Glomerular visceral epithelial cell (primary cell): Measurements from ENCODE around the gene OTOP1.
"Not testable (repeated sequence)": the region's sequence is repeated elsewhere in the genome, so short reads cannot be mapped to it uniquely, and the experiment has no call there.

ENCODE experiments used
- DNase-seq: peaks from one replicate; pipeline ENCODE4 v3.0.0-alpha.2; 2016; ENCODE audit errors: extremely low spot score

Gene OTOP1

DNA sequence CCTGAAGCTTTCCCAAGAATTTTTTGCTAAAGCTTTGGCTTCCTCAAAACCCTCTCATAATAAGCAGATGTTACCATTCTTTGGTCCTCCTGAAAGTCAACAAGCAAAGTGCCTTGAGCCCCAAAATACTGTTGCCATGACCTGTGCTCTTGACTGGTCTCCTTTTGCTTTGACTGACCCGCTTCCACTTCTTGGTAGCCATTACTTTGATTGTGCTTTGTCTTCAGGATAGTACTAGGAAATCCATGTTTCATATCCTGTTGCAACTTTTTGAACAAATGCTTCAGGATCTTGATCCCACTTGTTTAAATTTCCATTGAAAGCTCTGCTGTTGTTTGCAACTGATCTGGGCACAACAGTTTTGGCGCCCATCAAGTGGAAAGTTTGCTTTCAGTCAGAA lies 6.9 kb upstream of the OTOP1 start:
- no peak for DNase-seq

- no peak for DNase-seq
Observed at GRCh38 chr4:4228356-4228668, 1.6 kb upstream of the OTOP1 start.

GRCh38 chr4:4227510-4228355 lies 1.0 kb upstream of the OTOP1 start:
- DNase-seq: no peak

GRCh38 chr4:4225915-4226605 lies 669 bp downstream of the OTOP1 start:
- DNase-seq: peak; percentile 16

- DNase-seq: no peak
Observed at GRCh38 chr4:4217113-4217512, 9.6 kb downstream of the OTOP1 start.

GRCh38 chr4:4216648-4217047 lies 10.1 kb downstream of the OTOP1 start:
- peak; percentile 37 for DNase-seq

DNA sequence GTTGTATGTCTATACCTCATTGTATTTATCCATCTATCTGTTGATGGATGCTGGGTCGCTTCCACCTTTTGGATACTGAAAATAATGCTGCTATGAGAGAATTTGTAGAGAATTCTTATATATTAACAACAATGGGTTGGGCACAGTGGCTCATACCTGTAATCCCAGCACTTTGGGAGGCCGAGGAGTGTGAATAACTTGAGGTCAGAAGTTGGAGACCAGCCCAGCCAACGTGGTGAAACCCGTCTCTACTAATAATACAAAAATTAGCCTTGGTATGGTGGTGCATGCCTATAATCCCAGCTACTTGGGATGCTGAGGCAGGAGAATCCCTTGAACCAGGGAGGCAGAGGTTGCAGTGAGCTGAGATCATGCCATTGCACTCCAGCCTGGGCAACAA lies 13.1 kb downstream of the OTOP1 start:
- DNase-seq: not testable (repeated sequence)

DNA sequence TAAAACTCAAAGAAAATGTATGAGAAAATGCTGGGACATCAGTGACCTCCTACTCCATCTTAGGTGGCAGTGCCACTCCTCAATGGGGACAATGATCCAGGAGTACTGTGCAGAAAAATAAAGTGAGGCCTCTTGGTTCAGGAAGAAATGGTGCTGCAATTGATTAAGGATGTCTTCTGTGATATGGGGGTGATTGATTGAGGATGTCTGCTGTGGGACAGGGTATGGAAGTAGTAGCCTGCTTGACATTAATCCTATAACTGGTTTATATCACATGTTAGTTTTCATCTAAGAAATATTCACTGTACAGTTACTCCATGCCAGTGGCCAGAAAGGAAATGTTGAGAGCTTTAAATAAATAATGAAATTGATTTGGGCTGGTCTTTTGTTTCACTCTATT lies 20.5 kb downstream of the OTOP1 start:
- DNase-seq: no peak

DNA sequence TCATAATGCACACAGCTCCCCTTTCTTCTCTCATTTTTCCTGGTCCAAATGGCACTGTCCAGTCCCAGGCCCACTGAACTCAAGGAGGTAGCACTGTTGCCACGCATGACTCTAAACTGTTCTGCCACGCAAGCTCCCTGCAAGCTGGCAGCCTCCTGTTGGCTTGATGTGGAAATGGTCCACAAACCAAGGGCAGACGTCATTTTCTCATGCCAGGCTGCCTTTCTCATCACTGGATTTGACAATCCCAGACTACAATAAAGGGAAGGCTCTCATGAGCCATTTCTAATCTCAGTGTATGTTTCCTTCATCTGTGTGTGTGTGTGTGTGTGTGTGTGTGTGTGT lies 22.4 kb downstream of the OTOP1 start:
- no peak for DNase-seq

DNA sequence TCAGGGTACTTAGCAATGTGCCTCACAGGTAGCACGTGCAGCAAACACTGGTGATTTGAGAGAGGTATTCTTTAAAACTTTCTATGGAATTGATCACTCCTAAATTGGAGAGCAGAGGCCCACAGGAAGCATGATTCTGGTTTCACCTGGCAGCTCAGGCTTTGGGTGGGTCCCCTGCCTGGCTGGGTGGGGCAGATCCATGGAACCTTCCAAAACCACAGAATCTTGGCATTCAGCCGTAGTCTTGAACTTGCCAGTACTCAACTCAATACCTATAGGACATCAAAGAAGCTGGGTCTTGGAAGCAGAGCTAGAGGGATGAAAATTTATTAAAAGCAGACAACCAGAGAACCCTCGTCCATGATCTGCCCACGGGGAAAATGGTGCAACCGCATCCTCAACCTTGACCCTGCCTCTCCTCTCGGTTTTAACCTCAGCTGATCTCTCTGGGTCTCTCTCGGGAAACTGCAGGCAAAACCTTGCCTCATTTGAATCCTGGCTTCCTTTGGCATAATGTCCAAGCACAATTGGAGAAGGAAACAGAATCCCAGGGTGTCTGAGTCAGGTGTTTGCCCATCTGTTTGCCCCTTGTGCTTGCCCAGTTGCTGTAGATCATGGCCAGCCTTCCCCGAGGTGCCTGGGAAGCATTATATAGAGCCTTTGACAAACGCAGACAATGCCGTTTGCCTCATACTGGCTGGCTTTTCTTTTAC lies 22.9 kb downstream of the OTOP1 start:
- no peak for DNase-seq

DNA sequence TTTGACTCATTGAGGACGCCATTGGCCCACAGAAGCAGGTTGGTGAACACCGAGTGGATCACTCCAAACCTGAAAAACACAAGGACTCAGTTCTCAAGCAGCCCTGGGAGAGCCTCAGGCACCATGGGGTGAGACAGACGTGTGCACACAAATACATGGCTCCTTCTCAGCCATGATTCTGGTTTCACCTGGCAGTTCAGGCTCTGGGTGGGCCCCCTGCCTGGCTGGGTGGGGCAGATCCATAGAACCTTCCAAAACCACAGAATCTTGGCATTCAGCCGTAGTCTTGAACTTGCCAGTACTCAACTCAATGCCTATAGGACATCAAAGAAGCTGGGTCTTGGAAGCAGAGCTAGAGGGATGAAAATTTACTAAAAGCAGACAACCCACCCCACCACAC lies 24.2 kb downstream of the OTOP1 start:
- no peak for DNase-seq

GRCh38 chr4:4200624-4201023 lies 26.1 kb downstream of the OTOP1 start:
- DNase-seq: no peak

DNA sequence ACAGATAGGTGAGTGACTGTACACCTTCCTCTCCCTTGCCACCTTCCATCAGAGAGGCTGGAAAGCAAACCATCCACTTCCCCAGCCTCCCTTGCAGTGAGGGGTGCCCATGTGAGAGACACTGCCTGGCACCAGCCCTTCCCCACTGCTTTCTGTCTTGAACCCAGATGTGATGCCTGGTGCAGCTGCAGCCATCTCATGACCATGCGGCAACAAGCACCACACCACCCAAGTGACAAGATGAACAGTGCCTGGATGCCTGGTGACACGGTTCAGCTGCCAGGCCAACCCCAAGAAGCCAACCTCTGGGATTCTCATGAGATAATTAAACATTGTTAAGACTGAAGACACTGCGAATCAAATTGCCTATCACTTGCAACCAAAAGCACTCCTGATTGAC lies 31.4 kb downstream of the OTOP1 start:
- DNase-seq: no peak

DNA sequence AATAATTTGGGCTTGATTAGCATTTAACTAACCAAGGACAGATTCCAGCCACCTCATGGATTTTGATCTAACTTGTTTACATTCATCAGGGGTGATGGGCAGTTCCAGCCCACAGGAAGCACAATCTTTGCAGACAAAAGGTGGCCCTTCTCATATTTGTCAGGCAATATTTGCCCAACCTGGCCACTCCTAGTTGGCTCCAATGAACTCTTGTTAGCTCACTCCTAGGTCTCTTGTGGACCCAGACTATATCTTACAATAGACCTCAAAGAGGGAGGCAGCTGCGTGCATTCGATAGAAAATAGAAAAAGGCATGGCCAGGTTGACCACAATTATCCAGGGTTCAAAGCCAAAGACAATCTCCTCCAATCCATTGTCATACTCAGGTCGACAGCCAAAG lies 38.2 kb downstream of the OTOP1 start:
- not testable (repeated sequence) for DNase-seq

- no peak for DNase-seq
Observed at GRCh38 chr4:4185528-4185927, 41.2 kb downstream of the OTOP1 start.

DNA sequence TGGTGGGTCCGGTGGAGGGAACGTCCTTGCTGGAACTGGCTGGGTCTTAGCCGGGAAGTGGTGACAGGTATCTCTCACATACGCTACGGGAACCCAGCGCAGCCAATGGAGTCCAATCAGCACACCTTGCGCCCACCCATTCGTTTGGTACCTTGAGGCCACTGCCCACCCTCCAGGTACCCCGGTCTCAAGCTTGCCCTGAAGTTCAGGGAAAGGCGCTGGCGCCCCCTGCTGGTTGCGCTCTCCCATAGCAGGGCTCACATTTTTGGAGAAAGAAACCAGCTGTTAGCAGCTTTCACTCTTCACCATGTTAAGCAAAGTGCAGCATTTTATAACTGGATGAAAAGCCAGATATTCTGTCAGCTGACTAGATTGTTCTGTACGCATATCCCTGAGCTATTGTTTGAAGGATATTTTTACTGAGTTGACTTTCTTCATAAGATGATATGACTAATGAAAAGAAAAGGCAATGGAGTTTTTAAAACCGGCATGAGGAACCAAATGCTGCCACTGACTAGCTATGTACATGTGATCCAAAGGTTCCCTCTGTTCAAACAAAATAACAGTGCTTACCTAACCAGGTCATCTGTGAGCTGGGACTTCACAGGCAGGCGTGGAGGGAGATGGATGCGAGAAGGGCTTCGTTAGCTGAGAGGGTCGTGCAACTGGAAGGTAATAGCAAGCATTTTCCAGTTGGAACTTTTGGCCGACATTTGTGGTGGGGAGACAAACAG lies 43.7 kb downstream of the OTOP1 start:
- DNase-seq: peak; percentile 9

GRCh38 chr4:4170596-4171150 lies 56.1 kb downstream of the OTOP1 start:
- DNase-seq: no peak

DNA sequence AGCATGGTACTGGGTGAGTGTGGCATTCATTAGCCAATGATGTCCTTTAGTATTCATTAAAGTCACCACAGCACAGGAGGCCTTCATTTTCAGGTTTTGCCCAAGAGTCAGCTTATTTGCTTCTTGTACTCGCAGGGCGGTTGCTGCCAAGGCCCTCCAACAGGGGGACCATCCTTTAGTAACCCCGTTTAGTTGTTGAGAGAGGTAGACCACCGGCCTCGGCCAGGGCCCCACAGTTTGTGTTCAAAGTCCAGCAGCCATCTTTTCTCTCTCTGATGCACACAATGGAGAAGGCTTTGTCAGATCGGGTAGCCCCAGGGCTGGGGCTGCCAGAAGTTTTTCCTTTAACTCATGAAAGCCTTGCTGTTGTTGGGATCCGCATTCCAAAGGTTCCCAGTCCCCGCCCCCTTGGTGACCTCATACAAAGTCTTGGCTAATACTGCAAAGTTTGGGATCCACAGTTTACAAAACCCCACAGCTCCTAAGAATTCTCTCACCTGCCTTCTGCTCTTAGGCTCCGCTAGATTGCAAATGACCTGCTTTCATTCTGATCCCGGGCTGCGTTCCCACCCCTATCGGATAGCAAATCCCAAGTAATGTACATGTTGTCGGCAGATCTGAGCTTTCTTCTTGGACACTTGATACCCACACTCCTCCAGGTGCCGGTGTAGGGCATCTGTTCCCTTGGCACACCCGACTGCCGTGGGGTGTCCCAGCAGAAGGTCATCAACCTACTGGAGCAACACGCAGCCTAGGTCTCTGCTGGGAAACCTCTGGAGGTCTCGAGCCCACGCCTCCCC lies 58.5 kb downstream of the OTOP1 start:
- not testable (repeated sequence) for DNase-seq

GRCh38 chr4:4166986-4167385 lies 59.7 kb downstream of the OTOP1 start:
- DNase-seq: not testable (repeated sequence)

DNA sequence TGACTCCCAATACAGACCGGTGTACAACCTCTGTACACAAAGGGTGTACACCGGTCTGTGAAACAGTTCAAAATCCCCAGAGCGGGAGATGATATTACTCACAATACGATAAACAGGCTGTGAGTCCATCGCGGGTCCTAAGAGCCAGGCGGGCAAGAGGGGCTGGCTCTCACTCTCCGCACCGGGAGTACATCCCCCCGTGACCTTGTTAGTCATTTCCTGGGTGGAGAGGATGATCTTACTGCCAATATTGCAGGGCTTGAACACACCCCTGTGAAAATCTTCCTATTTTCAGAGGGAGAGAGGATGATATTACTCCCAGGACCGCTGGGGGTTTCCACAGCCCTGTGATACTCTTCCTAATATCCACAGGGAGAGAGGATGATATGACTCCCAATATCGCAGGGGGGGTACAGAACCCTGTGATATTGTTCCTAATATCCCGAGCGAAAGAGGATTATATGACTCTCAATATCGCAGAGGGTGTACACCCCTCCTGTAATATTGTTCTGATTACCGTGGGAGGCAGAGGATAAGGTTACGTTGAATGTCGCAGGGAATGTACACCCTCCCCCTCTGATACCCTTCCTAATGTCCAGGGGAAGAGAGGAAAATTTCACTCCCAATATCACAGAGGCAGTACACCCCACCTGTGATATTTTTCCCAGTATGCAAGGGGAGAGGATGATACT lies 60.9 kb downstream of the OTOP1 start:
- DNase-seq: not testable (repeated sequence)
